Activated B cell treated with CpG ODN at 0.5 μM for 24 hours (primary cell): ENCODE results near the gene DRC3. TPM values are rescaled to one million over a fixed set of nuclear protein-coding genes. Genes with fewer than 3 reads are reported as not detected.

Source experiments
- ATAC-seq: fragments of 200-7000 bp; cut with Tn5 transposase; one replicate; pipeline ENCODE4 v1.10.0; 2021; ENCODE audit warnings: low read depth, mild to moderate bottlenecking, moderate library complexity
- CTCF ChIA-PET: fragments of 350-600 bp; sonication (Branson Sonifier 250); formaldehyde crosslinking; loops from one replicate; lab custom pipeline; 2021; ENCODE audit warnings: antibody characterized with exemption; lab: Charles Lee
- POLR2A ChIA-PET: fragments of 350-600 bp; sonication (Branson Sonifier 250); formaldehyde crosslinking; loops from one replicate; lab custom pipeline; 2021; ENCODE audit warnings: antibody characterized with exemption; lab: Charles Lee
- DNase-seq: peaks from one replicate; pipeline ENCODE4 v3.0.0; 2022
- H3K27ac Mint-ChIP-seq: one replicate; pipeline ENCODE4 v1.8.0; 2020; ENCODE audit warnings: mixed read lengths
- H3K27me3 Mint-ChIP-seq: one replicate; pipeline ENCODE4 v1.8.0; 2021; ENCODE audit warnings: mixed read lengths
- H3K36me3 Mint-ChIP-seq: one replicate; pipeline ENCODE4 v1.8.0; 2021; ENCODE audit warnings: low read depth, mixed read lengths
- H3K4me1 Mint-ChIP-seq: one replicate; pipeline ENCODE4 v1.8.0; 2021; ENCODE audit warnings: mixed read lengths
- H3K4me3 Mint-ChIP-seq: one replicate; pipeline ENCODE4 v1.8.0; 2020; ENCODE audit warnings: mild to moderate bottlenecking, mixed read lengths
- H3K9me3 Mint-ChIP-seq: one replicate; pipeline ENCODE4 v1.8.0; 2020; ENCODE audit warnings: mixed read lengths
- intact Hi-C: fragments of 100-400 bp; cut with micrococcal nuclease; formaldehyde crosslinking; loops from one replicate; pipeline ENCODE4 v1.15.1; 2024
- total RNA-seq: library from RNA; stranded (reverse); gene quantifications from 2 replicates; pipeline ENCODE4 v1.2.3, GENCODE V29; 2022
- TF ChIP-seq, protein P1 (sequence below): fragments of 200-600 bp; IDR thresholded peaks from one replicate; pipeline ENCODE4 v1.8.0; 2022; ENCODE audit warnings: antibody characterized with exemption, mild to moderate bottlenecking

The DRC3 gene
- total RNA-seq, 1 donor from 2014 or later = not detected

DNA sequence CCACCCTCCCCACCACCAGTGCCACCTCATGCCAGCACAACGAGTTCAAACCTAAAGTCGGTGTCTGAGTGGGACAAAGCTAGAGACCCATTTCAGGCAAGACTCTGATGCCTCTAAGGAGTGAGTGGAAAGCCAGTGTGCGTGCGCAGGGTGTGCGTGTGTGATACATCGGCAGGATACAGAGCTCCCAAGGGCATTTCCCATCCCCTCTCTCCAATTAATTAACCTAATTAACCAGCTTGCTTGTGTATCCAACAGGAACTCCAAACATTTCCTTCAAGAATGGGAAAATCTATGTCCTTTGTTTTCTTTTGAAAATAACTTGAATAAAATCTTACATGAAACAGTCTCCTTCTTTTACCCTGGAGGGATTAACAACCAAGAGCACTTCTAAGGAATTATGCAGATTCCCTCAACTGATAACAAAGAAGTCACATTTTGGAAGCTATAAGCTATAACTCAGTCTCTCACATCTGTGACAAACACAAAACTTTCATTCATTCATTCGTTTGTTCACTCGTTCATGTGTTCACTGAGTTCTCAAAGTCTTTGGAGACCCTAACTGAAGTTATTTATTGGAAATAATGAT is 56.4 kb downstream of the DRC3 start:
- TF ChIP-seq, protein P1, sequence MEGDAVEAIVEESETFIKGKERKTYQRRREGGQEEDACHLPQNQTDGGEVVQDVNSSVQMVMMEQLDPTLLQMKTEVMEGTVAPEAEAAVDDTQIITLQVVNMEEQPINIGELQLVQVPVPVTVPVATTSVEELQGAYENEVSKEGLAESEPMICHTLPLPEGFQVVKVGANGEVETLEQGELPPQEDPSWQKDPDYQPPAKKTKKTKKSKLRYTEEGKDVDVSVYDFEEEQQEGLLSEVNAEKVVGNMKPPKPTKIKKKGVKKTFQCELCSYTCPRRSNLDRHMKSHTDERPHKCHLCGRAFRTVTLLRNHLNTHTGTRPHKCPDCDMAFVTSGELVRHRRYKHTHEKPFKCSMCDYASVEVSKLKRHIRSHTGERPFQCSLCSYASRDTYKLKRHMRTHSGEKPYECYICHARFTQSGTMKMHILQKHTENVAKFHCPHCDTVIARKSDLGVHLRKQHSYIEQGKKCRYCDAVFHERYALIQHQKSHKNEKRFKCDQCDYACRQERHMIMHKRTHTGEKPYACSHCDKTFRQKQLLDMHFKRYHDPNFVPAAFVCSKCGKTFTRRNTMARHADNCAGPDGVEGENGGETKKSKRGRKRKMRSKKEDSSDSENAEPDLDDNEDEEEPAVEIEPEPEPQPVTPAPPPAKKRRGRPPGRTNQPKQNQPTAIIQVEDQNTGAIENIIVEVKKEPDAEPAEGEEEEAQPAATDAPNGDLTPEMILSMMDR = no peak
- ChIA-PET POLR2A (interaction anchor here (0.7 kb wide), 1 partner anchor 13 kb away, joined by 15 read pairs; no protein-coding TSS in a partner anchor), CTCF (no interaction called here)
- H3K27me3 Mint-ChIP-seq = no peaks in the 10 kb centered on the region
- no peak for ATAC-seq
- no peak overlapping the region for H3K27ac Mint-ChIP-seq
- H3K4me3 Mint-ChIP-seq = no peak overlapping the region
- peaks cover 25% of the 10 kb centered on the region for H3K4me1 Mint-ChIP-seq
- H3K9me3 Mint-ChIP-seq = no peaks in the 10 kb centered on the region
- intact Hi-C loops = no loop called here
- H3K36me3 Mint-ChIP-seq = peaks cover 37% of the 10 kb centered on the region
- DNase-seq = no peak

- ATAC-seq (no peak), DNase-seq (no peak)
- Mint-ChIP-seq H3K27me3 (no peaks in the 10 kb centered on the region), H3K9me3 (no peaks in the 10 kb centered on the region), H3K36me3 (peaks cover 20% of the 10 kb centered on the region), H3K27ac (no peak overlapping the region), H3K4me1 (peaks cover 34% of the 10 kb centered on the region), H3K4me3 (no peak overlapping the region)
- CTCF ChIA-PET = interaction anchor here (1.9 kb wide), 1 partner anchor 10 kb away, joined by 7 read pairs; no protein-coding TSS in a partner anchor
- intact Hi-C loops = loop anchor here (5.0 to 10.0 kb wide), 2 partner anchors 40 to 727 kb away; partner anchors contain the start of gene NT5M
- POLR2A ChIA-PET = no interaction called here
- TF ChIP-seq, protein P1 = no peak
Measured at GRCh38 chr17:18031955-18032354, 59.3 kb downstream of the DRC3 start.

GRCh38 chr17:18033442-18034099 is 60.9 kb downstream of the DRC3 start:
- ATAC-seq = peak; percentile 79
- CTCF ChIA-PET = interaction anchor here (0.7 to 1.9 kb wide), 12 partner anchors 9 to 680 kb away, joined by 3 to 10 read pairs (median 4); no protein-coding TSS in a partner anchor
- TF ChIP-seq, protein P1 = peak; percentile 54

DNA sequence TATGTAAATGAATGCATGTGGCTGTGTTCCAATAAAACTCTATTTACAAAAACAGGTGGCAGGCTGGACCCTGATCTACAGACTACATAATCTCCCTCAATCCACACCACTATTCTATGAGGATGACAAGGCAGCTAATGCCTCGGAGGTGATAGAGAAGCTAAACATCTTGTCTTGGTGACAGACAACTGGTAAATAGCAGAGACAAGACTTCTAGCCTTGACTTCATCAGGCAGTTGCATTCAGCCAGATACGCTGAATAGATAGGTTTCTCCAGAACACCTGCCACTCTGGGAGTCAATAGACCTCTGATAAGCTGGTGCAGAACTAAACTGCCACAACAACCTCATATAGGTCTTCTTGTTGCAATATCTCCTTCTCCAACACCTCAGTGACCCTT is 63.0 kb downstream of the DRC3 start:
- TF ChIP-seq, protein P1 = no peak
- Mint-ChIP-seq H3K27me3 (no peaks in the 10 kb centered on the region), H3K4me3 (no peak overlapping the region), H3K4me1 (peaks cover 62% of the 10 kb centered on the region), H3K27ac (no peak overlapping the region), H3K36me3 (peaks cover 16% of the 10 kb centered on the region), H3K9me3 (no peaks in the 10 kb centered on the region)
- no peak for ATAC-seq
- POLR2A ChIA-PET = interaction anchor here (0.6 to 1.1 kb wide), 3 partner anchors 10 to 353 kb away, joined by 3 to 4 read pairs (median 3); partner anchors contain the start of gene SREBF1
- intact Hi-C loops = loop anchor here (5.0 to 10.0 kb wide), 3 partner anchors 122 to 731 kb away; partner anchors contain the start of genes NT5M and SMCR8
- CTCF ChIA-PET = interaction anchor here (0.9 to 1.2 kb wide), 3 partner anchors 353 to 680 kb away, joined by 3 to 4 read pairs (median 3); partner anchors contain the start of gene RASD1
- no peak for DNase-seq

More at GRCh38 chr17:18033442-18034099, 60.9 kb downstream of the DRC3 start:
- intact Hi-C loops = loop anchor here (1.0 to 10.0 kb wide), 8 partner anchors 41 to 729 kb away; partner anchors contain the start of genes ALKBH5, DRC3, DRG2 and NT5M
- H3K4me3 Mint-ChIP-seq = no peak overlapping the region
- peak overlapping the region; percentile 61 for H3K27ac Mint-ChIP-seq
- no peaks in the 10 kb centered on the region for H3K27me3 Mint-ChIP-seq
- no peak for DNase-seq
- POLR2A ChIA-PET = interaction anchor here (0.6 to 0.8 kb wide), 2 partner anchors 56 to 150 kb away, joined by 3 read pairs; partner anchors contain the start of gene ALKBH5
- H3K9me3 Mint-ChIP-seq = no peaks in the 10 kb centered on the region
- H3K4me1 Mint-ChIP-seq = peaks cover 50% of the 10 kb centered on the region
- peaks cover 10% of the 10 kb centered on the region for H3K36me3 Mint-ChIP-seq
